GM12873 (cell line): ENCODE results near the gene PARP9.

Source experiments
- CTCF ChIP-seq: IDR thresholded peaks from 2 replicates; pipeline ENCODE4 v1.5.1; 2012; ENCODE audit warnings: low read depth, mild to moderate bottlenecking, moderate library complexity, low read length, control low read depth; ENCODE audit not compliant: insufficient read depth; ENCODE audit errors: missing control alignments

PARP9 gene

DNA sequence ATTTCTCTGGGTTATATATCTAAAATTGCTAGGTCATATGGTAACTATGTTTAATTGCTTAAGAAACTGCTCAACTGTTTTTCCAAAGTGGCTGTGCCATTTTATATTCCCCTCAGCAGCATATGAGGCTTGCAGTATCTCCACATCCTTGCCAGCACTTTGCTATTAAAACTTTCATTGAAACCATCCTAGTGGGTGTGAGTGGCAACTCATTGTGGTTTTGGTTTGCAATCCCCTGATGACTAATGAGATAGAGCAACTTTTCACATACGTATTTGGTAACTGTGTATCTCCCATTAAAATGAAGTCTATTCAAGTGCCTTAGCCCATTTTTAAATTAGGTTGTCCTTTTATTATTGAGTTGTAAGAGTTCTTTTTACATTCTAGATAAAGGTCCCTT lies 66.7 kb downstream of the PARP9 start:
- no peak for TF ChIP-seq CTCF

GRCh38 chr3:122496508-122496907 lies 67.6 kb downstream of the PARP9 start:
- no peak for TF ChIP-seq CTCF

- no peak for TF ChIP-seq CTCF
These were observed 70.8 kb downstream of the PARP9 start for GRCh38 chr3:122493296-122493695.

GRCh38 chr3:122488262-122488973 lies 75.7 kb downstream of the PARP9 start:
- TF ChIP-seq CTCF: no peak

GRCh38 chr3:122484985-122485384 lies 79.1 kb downstream of the PARP9 start:
- TF ChIP-seq CTCF: no peak

DNA sequence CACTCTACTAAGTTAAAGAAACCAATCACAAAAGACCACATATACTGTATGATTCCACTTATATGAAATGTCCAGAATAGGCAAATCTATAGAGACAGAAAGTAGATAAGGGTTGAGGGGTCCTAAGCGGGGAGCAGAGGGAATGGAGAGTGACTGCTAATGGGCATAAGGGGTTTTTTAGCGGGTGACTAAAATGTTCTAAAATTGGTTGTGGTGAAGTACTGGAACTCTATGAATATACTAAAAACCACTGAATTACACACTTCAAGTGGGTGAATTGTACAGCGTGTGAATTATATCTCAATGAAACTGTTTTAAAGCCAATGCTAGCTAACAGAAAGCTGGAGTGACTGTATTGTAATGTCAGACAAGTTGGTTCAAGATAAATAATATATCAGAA lies 82.7 kb downstream of the PARP9 start:
- TF ChIP-seq CTCF: no peak
